Gastrocnemius medialis (tissue), 4 donors: ENCODE data around the gene PATJ.

Experiments
- CTCF ChIP-seq, 5 experiments: fragments of 450-650 bp in 3 of 5; fragments of 200-600 bp in 2 of 5; sonication (generic) in 2 of 5; IDR thresholded peaks in 4 of 5; conservative IDR thresholded peaks in 1 of 5; 1 replicate in 4 of 5; 2 replicates in 1 of 5; pipeline ENCODE4 v1.5.1; 2016 to 2019; ENCODE audit warnings: antibody characterized with exemption in 5 of 5, mild to moderate bottlenecking in 3 of 5, moderate library complexity in 3 of 5
- POLR2A ChIP-seq, 2 donors: fragments of 450-650 bp; IDR thresholded peaks; one replicate each; pipeline ENCODE4 v1.6.1; 2017; ENCODE audit warnings: antibody characterized with exemption in 2 of 2, mild to moderate bottlenecking in 2 of 2, moderate library complexity in 2 of 2

- no peak for TF ChIP-seq POLR2A (IDR thresholded peaks at IDR 0.05)
- TF ChIP-seq CTCF (IDR thresholded peaks at IDR 0.05 in 4 of 5, conservative IDR thresholded peaks at IDR 0.05 in 1 of 5): no peak
Observed at GRCh38 chr1:62092110-62092509, 349.8 kb downstream of the PATJ start.
